ENCODE measurements around the gene C1orf115. TPM values are rescaled to one million over a fixed set of nuclear protein-coding genes. Genes with fewer than 3 reads are reported as not detected.

Gene C1orf115
- total and polyA plus RNA-seq, 7 experiments from 2014 or later, result 0.17 to 3.2 (median 1.8) TPM

DNA sequence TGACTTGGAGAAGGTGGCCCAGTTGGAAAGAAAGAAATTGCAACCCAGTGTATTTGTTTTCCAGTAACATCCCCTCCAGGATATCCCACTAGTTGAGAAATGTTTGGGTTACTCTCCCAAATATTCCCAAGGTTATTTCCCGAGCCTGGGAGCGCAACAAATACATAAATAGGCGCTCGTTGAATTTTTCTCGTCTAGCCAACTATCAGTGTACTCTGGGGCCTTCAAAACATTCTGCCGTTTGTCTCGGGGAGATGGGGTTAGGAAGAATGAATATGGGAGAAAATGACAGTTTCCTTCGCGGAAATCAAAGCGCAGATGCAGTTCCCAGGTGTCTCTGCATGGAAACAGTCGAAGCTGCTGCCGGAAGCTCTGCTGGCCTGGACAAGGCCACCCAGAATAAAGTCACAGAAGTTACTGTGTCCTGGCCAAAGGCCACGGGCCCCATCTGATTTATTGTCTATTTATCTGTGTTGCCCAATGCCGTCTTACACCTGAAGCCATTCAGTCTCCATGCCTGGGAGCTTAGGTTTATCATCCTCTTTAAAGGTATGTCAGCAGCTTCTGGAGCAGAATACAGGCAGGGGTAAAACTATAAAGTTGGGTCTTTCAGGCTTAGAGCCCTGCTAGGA, 1.0 kb downstream of the C1orf115 start:
- Histone ChIP-seq H3K4me1 (ENCODE audit: control insufficient read depth in 2 of 2, insufficient read depth in 2 of 2, low read length in 2 of 2) (peaks cover 5 to 8% of the 10 kb centered on the region in 2 donors), H3K27ac (ENCODE audit: low read depth, low read length) (no peak overlapping the region), H3K27me3 (ENCODE audit: control insufficient read depth in 2 of 2, insufficient read depth in 2 of 2, low read length in 2 of 2) (no peaks in the 10 kb centered on the region), H3K36me3 (ENCODE audit: control insufficient read depth in 2 of 3, insufficient read depth in 3 of 3, low read length in 3 of 3) (no peaks in the 10 kb centered on the region), H3K9me3 (ENCODE audit: control insufficient read depth in 2 of 3, low read length in 3 of 3) (no peaks in the 10 kb centered on the region), H3K4me3 (ENCODE audit: low read length) (peak overlapping the region; percentile 58)
- ChIA-PET POLR2A (no interaction called here), CTCF (interaction anchor here (0.6 to 1.4 kb wide), 4 partner anchors 11 to 500 kb away, joined by 3 to 9 read pairs (median 3); no protein-coding TSS in a partner anchor)
- peak overlapping the region; percentile 49 to 89 (median 67) for H3K4me3 Mint-ChIP-seq
- H3K36me3 Mint-ChIP-seq, result peaks cover 0 to 1% (median 0%) of the 10 kb centered on the region in 5 donors
- H3K9me3 Mint-ChIP-seq, result no peaks in the 10 kb centered on the region
- peak overlapping the region in 1 of 9 donors; percentile 44 for H3K27ac Mint-ChIP-seq
- H3K27me3 Mint-ChIP-seq, result peaks cover 5 to 32% (median 11%) of the 10 kb centered on the region in 5 donors
- DNase-seq (no peak), ATAC-seq (no peak)
- peaks cover 5 to 14% (median 7%) of the 10 kb centered on the region in 7 donors for H3K4me1 Mint-ChIP-seq
- intact Hi-C loops (cut with micrococcal nuclease), result loop anchor here in 1 of 2 donors (5.0 kb wide), 1 partner anchor 644 kb away; the partner anchor contains the start of gene EPRS1

- H3K27me3 ChIP-seq (ENCODE audit: control insufficient read depth in 2 of 2, insufficient read depth in 2 of 2, low read length in 2 of 2), result no peaks in the 10 kb centered on the region
- no peak overlapping the region for H3K4me3 ChIP-seq (ENCODE audit: low read length)
- Mint-ChIP-seq H3K4me3 (no peak overlapping the region), H3K27ac (no peak overlapping the region), H3K4me1 (peaks cover 5 to 14% (median 7%) of the 10 kb centered on the region in 7 donors), H3K36me3 (peaks cover 0 to 4% (median 0%) of the 10 kb centered on the region in 5 donors), H3K9me3 (no peaks in the 10 kb centered on the region), H3K27me3 (peaks cover 4 to 32% (median 9%) of the 10 kb centered on the region in 5 donors)
- ATAC-seq (no peak), DNase-seq (no peak)
- no peak overlapping the region for H3K27ac ChIP-seq (ENCODE audit: low read depth, low read length)
- ChIA-PET CTCF (interaction anchor here (0.7 to 2.2 kb wide), 3 partner anchors 41 to 702 kb away, joined by 3 to 9 read pairs (median 8); no protein-coding TSS in a partner anchor), POLR2A (no interaction called here)
- peaks cover 5 to 8% of the 10 kb centered on the region in 2 donors for H3K4me1 ChIP-seq (ENCODE audit: control insufficient read depth in 2 of 2, insufficient read depth in 2 of 2, low read length in 2 of 2)
- H3K36me3 ChIP-seq (ENCODE audit: control insufficient read depth in 2 of 3, insufficient read depth in 3 of 3, low read length in 3 of 3), result no peaks in the 10 kb centered on the region
- intact Hi-C loops (cut with micrococcal nuclease), result loop anchor here in 1 of 2 donors (5.0 kb wide), 1 partner anchor 645 kb away; the partner anchor contains the start of gene EPRS1
- H3K9me3 ChIP-seq (ENCODE audit: control insufficient read depth in 2 of 3, low read length in 3 of 3), result no peaks in the 10 kb centered on the region
Observed at GRCh38 chr1:220692436-220693228, 2.5 kb downstream of the C1orf115 start.

DNA sequence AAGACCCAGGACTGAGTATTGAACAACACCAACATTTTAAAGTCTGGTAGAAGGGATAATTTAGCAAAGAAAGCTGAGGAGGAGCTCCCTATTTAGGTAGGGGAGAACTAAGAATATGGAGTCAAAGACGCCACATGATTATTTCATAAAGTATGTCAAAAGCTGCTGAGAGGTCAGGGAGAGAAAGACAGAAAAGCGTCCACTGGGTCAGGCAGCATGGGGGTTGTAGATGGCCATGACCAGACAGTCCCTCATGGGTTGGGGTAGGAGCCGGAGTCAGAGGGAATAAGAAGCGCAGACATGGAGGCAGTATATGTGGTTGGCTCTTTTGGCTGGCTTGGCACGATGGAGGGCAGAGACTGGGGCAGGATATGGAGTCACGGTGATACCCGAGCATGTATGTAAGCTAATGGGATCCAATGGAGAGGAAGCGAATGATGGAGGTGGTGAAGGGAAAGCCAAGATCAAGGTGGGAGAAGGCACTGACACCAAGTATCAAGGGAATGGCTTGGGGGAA, 4.8 kb downstream of the C1orf115 start:
- peaks cover 0 to 29% (median 5%) of the 10 kb centered on the region in 5 donors for H3K27me3 Mint-ChIP-seq
- ChIA-PET POLR2A (interaction anchor here (0.6 kb wide), 1 partner anchor 407 kb away, joined by 3 read pairs; no protein-coding TSS in a partner anchor), CTCF (interaction anchor here (0.9 to 2.2 kb wide), 2 partner anchors 23 to 38 kb away, joined by 3 to 8 read pairs; no protein-coding TSS in a partner anchor)
- H3K4me1 ChIP-seq (ENCODE audit: control insufficient read depth in 2 of 2, insufficient read depth in 2 of 2, low read length in 2 of 2), result peaks cover under 1 to 2% of the 10 kb centered on the region in 2 donors
- no peak for DNase-seq
- no peaks in the 10 kb centered on the region for H3K9me3 ChIP-seq (ENCODE audit: control insufficient read depth in 2 of 3, low read length in 3 of 3)
- H3K4me3 Mint-ChIP-seq, result no peak overlapping the region
- H3K4me1 Mint-ChIP-seq, result peaks cover under 1 to 10% (median 3%) of the 10 kb centered on the region in 7 donors
- H3K27ac ChIP-seq (ENCODE audit: low read depth, low read length), result no peak overlapping the region
- no peak for ATAC-seq
- H3K4me3 ChIP-seq (ENCODE audit: low read length), result no peak overlapping the region
- H3K36me3 ChIP-seq (ENCODE audit: control insufficient read depth in 2 of 3, insufficient read depth in 3 of 3, low read length in 3 of 3), result no peaks in the 10 kb centered on the region
- no peak overlapping the region for H3K27ac Mint-ChIP-seq
- no peaks in the 10 kb centered on the region for H3K27me3 ChIP-seq (ENCODE audit: control insufficient read depth in 2 of 2, insufficient read depth in 2 of 2, low read length in 2 of 2)
- no peaks in the 10 kb centered on the region for H3K9me3 Mint-ChIP-seq
- peaks cover 0 to 4% (median 0%) of the 10 kb centered on the region in 5 donors for H3K36me3 Mint-ChIP-seq
- intact Hi-C loops (cut with micrococcal nuclease), result loop anchor here in 1 of 2 donors (5.0 kb wide), 1 partner anchor 648 kb away; the partner anchor contains the start of gene EPRS1

- Mint-ChIP-seq H3K9me3 (no peaks in the 10 kb centered on the region), H3K36me3 (peaks cover 0 to 4% (median 0%) of the 10 kb centered on the region in 5 donors), H3K27ac (no peak overlapping the region), H3K4me3 (no peak overlapping the region), H3K27me3 (peaks cover 0 to 26% (median 4%) of the 10 kb centered on the region in 5 donors), H3K4me1 (peaks cover 0 to 6% (median 0%) of the 10 kb centered on the region in 7 donors)
- ChIA-PET CTCF (interaction anchor here (0.6 kb wide), 1 partner anchor 39 kb away, joined by 3 read pairs; no protein-coding TSS in a partner anchor), POLR2A (no interaction called here)
- ATAC-seq (no peak), DNase-seq (no peak)
- no peaks in the 10 kb centered on the region for H3K9me3 ChIP-seq (ENCODE audit: control insufficient read depth in 2 of 3, low read length in 3 of 3)
- H3K4me3 ChIP-seq (ENCODE audit: low read length), result no peak overlapping the region
- H3K36me3 ChIP-seq (ENCODE audit: control insufficient read depth in 2 of 3, insufficient read depth in 3 of 3, low read length in 3 of 3), result no peaks in the 10 kb centered on the region
- H3K4me1 ChIP-seq (ENCODE audit: control insufficient read depth in 2 of 2, insufficient read depth in 2 of 2, low read length in 2 of 2), result no peaks in the 10 kb centered on the region
- no peaks in the 10 kb centered on the region for H3K27me3 ChIP-seq (ENCODE audit: control insufficient read depth in 2 of 2, insufficient read depth in 2 of 2, low read length in 2 of 2)
- intact Hi-C loops (cut with micrococcal nuclease), result no loop called here
- no peak overlapping the region for H3K27ac ChIP-seq (ENCODE audit: low read depth, low read length)
Observed at GRCh38 chr1:220695426-220695825, 5.3 kb downstream of the C1orf115 start.

GRCh38 chr1:220696226-220696862, 6.2 kb downstream of the C1orf115 start:
- no peaks in the 10 kb centered on the region for H3K9me3 ChIP-seq (ENCODE audit: control insufficient read depth in 2 of 3, low read length in 3 of 3)
- no peaks in the 10 kb centered on the region for H3K4me1 ChIP-seq (ENCODE audit: control insufficient read depth in 2 of 2, insufficient read depth in 2 of 2, low read length in 2 of 2)
- H3K36me3 ChIP-seq (ENCODE audit: control insufficient read depth in 2 of 3, insufficient read depth in 3 of 3, low read length in 3 of 3), result no peaks in the 10 kb centered on the region
- H3K4me3 ChIP-seq (ENCODE audit: low read length), result no peak overlapping the region
- Mint-ChIP-seq H3K4me1 (peaks cover 0 to 1% (median 0%) of the 10 kb centered on the region in 7 donors), H3K9me3 (no peaks in the 10 kb centered on the region), H3K36me3 (peaks cover 0 to 4% (median 0%) of the 10 kb centered on the region in 5 donors), H3K4me3 (no peak overlapping the region), H3K27ac (no peak overlapping the region), H3K27me3 (peaks cover 0 to 20% (median 4%) of the 10 kb centered on the region in 5 donors)
- no peak for DNase-seq
- POLR2A ChIA-PET, result no interaction called here
- H3K27me3 ChIP-seq (ENCODE audit: control insufficient read depth in 2 of 2, insufficient read depth in 2 of 2, low read length in 2 of 2), result no peaks in the 10 kb centered on the region
- ATAC-seq, result no peak
- CTCF ChIA-PET, result interaction anchor here (0.8 kb wide), 1 partner anchor 37 kb away, joined by 3 read pairs; no protein-coding TSS in a partner anchor
- intact Hi-C loops (cut with micrococcal nuclease), result no loop called here
- H3K27ac ChIP-seq (ENCODE audit: low read depth, low read length), result no peak overlapping the region

- H3K36me3 ChIP-seq (ENCODE audit: control insufficient read depth in 2 of 3, insufficient read depth in 3 of 3, low read length in 3 of 3), result no peaks in the 10 kb centered on the region
- H3K4me1 Mint-ChIP-seq, result no peaks in the 10 kb centered on the region
- H3K27me3 ChIP-seq (ENCODE audit: control insufficient read depth in 2 of 2, insufficient read depth in 2 of 2, low read length in 2 of 2), result no peaks in the 10 kb centered on the region
- H3K9me3 ChIP-seq (ENCODE audit: control insufficient read depth in 2 of 3, low read length in 3 of 3), result no peaks in the 10 kb centered on the region
- H3K9me3 Mint-ChIP-seq, result no peaks in the 10 kb centered on the region
- peaks cover under 1 to 16% (median 4%) of the 10 kb centered on the region in 5 donors for H3K27me3 Mint-ChIP-seq
- ATAC-seq, result no peak
- H3K36me3 Mint-ChIP-seq, result peaks cover 0 to 4% (median 0%) of the 10 kb centered on the region in 5 donors
- ChIA-PET CTCF (interaction anchor here (0.8 kb wide), 1 partner anchor 36 kb away, joined by 3 read pairs; no protein-coding TSS in a partner anchor), POLR2A (no interaction called here)
- intact Hi-C loops (cut with micrococcal nuclease), result no loop called here
- H3K27ac Mint-ChIP-seq, result no peak overlapping the region
- H3K4me3 Mint-ChIP-seq, result no peak overlapping the region
- no peak overlapping the region for H3K27ac ChIP-seq (ENCODE audit: low read depth, low read length)
- no peak overlapping the region for H3K4me3 ChIP-seq (ENCODE audit: low read length)
- no peaks in the 10 kb centered on the region for H3K4me1 ChIP-seq (ENCODE audit: control insufficient read depth in 2 of 2, insufficient read depth in 2 of 2, low read length in 2 of 2)
- no peak for DNase-seq
Observed at GRCh38 chr1:220696863-220697231, 6.7 kb downstream of the C1orf115 start.

Data from naive thymus-derived CD4-positive, alpha-beta T cell (primary cell).